ENCODE results near the gene APOBEC3H. TPM values are rescaled to one million over a fixed set of nuclear protein-coding genes. Genes with fewer than 3 reads are reported as not detected.

APOBEC3H gene
- total RNA-seq, 1 donor, result not detected

GRCh38 chr22:39122772-39123470 lies 25.9 kb downstream of the APOBEC3H start:
- no peaks in the 10 kb centered on the region for H4K20me1 ChIP-seq (ENCODE audit: insufficient read depth, low read length)
- DNase-seq (ENCODE audit: insufficient read length, low spot score, missing footprints), result peak; percentile 41
- H3K36me3 ChIP-seq (ENCODE audit: insufficient read depth, low read length), result no peaks in the 10 kb centered on the region
- no peaks in the 10 kb centered on the region for H3K79me2 ChIP-seq (ENCODE audit: insufficient read depth, low read length)
- H3K4me1 ChIP-seq (ENCODE audit: insufficient read depth, low read length), result no peaks in the 10 kb centered on the region
- no peaks in the 10 kb centered on the region for H3K9me3 ChIP-seq (ENCODE audit: low read depth, low read length)
- no peak overlapping the region for H3K4me3 ChIP-seq (ENCODE audit: insufficient read depth, low read length)
- H2AFZ ChIP-seq (ENCODE audit: low read length), result no peak overlapping the region
- no peak overlapping the region for H3K27ac ChIP-seq (ENCODE audit: low read depth, low read length)
- no peak overlapping the region for H3K4me2 ChIP-seq (ENCODE audit: insufficient read depth, low read length)
- TF ChIP-seq CTCF (IDR thresholded peaks at IDR 0.05; ENCODE audit: extremely low read depth, low read depth, low read length), result no peak
- no peaks in the 10 kb centered on the region for H3K27me3 ChIP-seq (ENCODE audit: insufficient read depth, low read length)

- TF ChIP-seq CTCF (IDR thresholded peaks at IDR 0.05; ENCODE audit: extremely low read depth, low read depth, low read length), result no peak
- H3K27me3 ChIP-seq (ENCODE audit: insufficient read depth, low read length), result no peaks in the 10 kb centered on the region
- no peak overlapping the region for H3K4me3 ChIP-seq (ENCODE audit: insufficient read depth, low read length)
- no peaks in the 10 kb centered on the region for H4K20me1 ChIP-seq (ENCODE audit: insufficient read depth, low read length)
- peak; percentile 49 for DNase-seq (ENCODE audit: insufficient read length, low spot score, missing footprints)
- H3K79me2 ChIP-seq (ENCODE audit: insufficient read depth, low read length), result no peaks in the 10 kb centered on the region
- no peak overlapping the region for H3K27ac ChIP-seq (ENCODE audit: low read depth, low read length)
- no peak overlapping the region for H3K4me2 ChIP-seq (ENCODE audit: insufficient read depth, low read length)
- H3K9me3 ChIP-seq (ENCODE audit: low read depth, low read length), result no peaks in the 10 kb centered on the region
- no peaks in the 10 kb centered on the region for H3K4me1 ChIP-seq (ENCODE audit: insufficient read depth, low read length)
- H2AFZ ChIP-seq (ENCODE audit: low read length), result no peak overlapping the region
- H3K36me3 ChIP-seq (ENCODE audit: insufficient read depth, low read length), result no peaks in the 10 kb centered on the region
Measured at GRCh38 chr22:39123751-39124581, 26.9 kb downstream of the APOBEC3H start.

- H4K20me1 ChIP-seq (ENCODE audit: insufficient read depth, low read length), result no peaks in the 10 kb centered on the region
- no peaks in the 10 kb centered on the region for H3K36me3 ChIP-seq (ENCODE audit: insufficient read depth, low read length)
- H3K4me2 ChIP-seq (ENCODE audit: insufficient read depth, low read length), result no peak overlapping the region
- no peaks in the 10 kb centered on the region for H3K4me1 ChIP-seq (ENCODE audit: insufficient read depth, low read length)
- H3K4me3 ChIP-seq (ENCODE audit: insufficient read depth, low read length), result no peak overlapping the region
- peak; percentile 30 for DNase-seq (ENCODE audit: insufficient read length, low spot score, missing footprints)
- H3K27me3 ChIP-seq (ENCODE audit: insufficient read depth, low read length), result no peaks in the 10 kb centered on the region
- no peaks in the 10 kb centered on the region for H3K9me3 ChIP-seq (ENCODE audit: low read depth, low read length)
- no peak overlapping the region for H2AFZ ChIP-seq (ENCODE audit: low read length)
- no peak for TF ChIP-seq CTCF (IDR thresholded peaks at IDR 0.05; ENCODE audit: extremely low read depth, low read depth, low read length)
- no peak overlapping the region for H3K27ac ChIP-seq (ENCODE audit: low read depth, low read length)
- H3K79me2 ChIP-seq (ENCODE audit: insufficient read depth, low read length), result no peaks in the 10 kb centered on the region
Measured at GRCh38 chr22:39125622-39126021, 28.6 kb downstream of the APOBEC3H start.

- Histone ChIP-seq H3K27me3 (ENCODE audit: insufficient read depth, low read length) (no peaks in the 10 kb centered on the region), H3K4me2 (ENCODE audit: insufficient read depth, low read length) (no peak overlapping the region), H2AFZ (ENCODE audit: low read length) (no peak overlapping the region), H3K79me2 (ENCODE audit: insufficient read depth, low read length) (no peaks in the 10 kb centered on the region), H3K27ac (ENCODE audit: low read depth, low read length) (no peak overlapping the region), H4K20me1 (ENCODE audit: insufficient read depth, low read length) (no peaks in the 10 kb centered on the region), H3K4me3 (ENCODE audit: insufficient read depth, low read length) (no peak overlapping the region), H3K9me3 (ENCODE audit: low read depth, low read length) (no peaks in the 10 kb centered on the region), H3K36me3 (ENCODE audit: insufficient read depth, low read length) (no peaks in the 10 kb centered on the region), H3K4me1 (ENCODE audit: insufficient read depth, low read length) (peaks cover 5% of the 10 kb centered on the region)
- no peak for DNase-seq (ENCODE audit: insufficient read length, low spot score, missing footprints)
- no peak for TF ChIP-seq CTCF (IDR thresholded peaks at IDR 0.05; ENCODE audit: extremely low read depth, low read depth, low read length)
Measured at GRCh38 chr22:39128508-39128907, 31.5 kb downstream of the APOBEC3H start.

Data from osteoblast (primary cell).